HG02981 (cell line): ENCODE data around the gene POLE2.
"Not testable (repeated sequence)": the region's sequence is repeated elsewhere in the genome, so short reads cannot be mapped to it uniquely, and the experiment has no call there.

ENCODE experiments used
- ATAC-seq: cut with Tn5 transposase; IDR thresholded peaks from one replicate; pipeline ENCODE4 v1.9.1; 2021; ENCODE audit warnings: mild to moderate bottlenecking, moderate library complexity; ENCODE audit not compliant: unreplicated experiment

Gene POLE2, protein sequence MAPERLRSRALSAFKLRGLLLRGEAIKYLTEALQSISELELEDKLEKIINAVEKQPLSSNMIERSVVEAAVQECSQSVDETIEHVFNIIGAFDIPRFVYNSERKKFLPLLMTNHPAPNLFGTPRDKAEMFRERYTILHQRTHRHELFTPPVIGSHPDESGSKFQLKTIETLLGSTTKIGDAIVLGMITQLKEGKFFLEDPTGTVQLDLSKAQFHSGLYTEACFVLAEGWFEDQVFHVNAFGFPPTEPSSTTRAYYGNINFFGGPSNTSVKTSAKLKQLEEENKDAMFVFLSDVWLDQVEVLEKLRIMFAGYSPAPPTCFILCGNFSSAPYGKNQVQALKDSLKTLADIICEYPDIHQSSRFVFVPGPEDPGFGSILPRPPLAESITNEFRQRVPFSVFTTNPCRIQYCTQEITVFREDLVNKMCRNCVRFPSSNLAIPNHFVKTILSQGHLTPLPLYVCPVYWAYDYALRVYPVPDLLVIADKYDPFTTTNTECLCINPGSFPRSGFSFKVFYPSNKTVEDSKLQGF

GRCh38 chr14:49687942-49688700, at the start of gene POLE2:
Gene POLE2 (minus strand): TSS chr14:49688214. CDS start chr14:49688203, 11 bp downstream.
- peak; percentile 91 for ATAC-seq

- ATAC-seq = not testable (repeated sequence)
Observed at GRCh38 chr14:49735669-49736068, 47.7 kb upstream of the POLE2 start.

DNA sequence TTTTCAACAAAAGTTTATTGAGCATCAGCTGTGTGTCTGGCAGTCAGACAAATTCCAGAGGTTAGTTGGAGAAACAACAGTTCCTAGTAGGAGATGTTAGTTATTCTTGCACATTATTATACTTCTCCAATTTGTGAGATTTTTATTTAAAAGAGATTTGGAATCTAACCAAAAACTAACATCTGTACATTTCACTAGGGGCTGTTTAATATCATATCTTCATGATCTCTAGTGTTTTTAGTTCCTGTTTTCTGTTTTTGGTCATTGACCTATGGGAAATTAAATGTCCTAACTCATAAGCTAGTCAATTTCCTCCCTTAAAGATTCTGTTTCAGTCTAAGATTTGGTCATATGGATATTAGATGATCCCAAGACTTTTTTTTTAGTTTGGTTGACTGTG, 45.8 kb upstream of the POLE2 start:
- no peak for ATAC-seq

GRCh38 chr14:49732896-49733295, 44.9 kb upstream of the POLE2 start:
- no peak for ATAC-seq

DNA sequence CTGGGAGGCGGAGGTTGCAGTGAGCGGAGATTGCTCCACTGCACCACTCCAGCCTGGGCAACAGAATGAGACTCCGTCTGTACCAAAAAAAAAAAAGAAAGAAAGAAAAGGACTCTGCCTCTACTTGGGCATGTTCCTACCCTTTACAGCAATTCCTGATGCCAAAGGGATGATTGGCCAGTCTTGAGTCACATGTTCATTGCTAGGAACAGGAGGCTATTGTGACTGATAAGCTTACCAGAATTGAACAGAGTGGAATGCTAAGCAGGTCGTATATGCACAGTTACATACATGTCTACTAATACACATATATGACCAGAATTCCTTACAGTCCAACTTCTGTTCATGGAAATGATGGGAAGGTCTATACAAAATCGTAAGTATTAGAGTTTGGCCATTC, 39.2 kb upstream of the POLE2 start:
- no peak for ATAC-seq

- not testable (repeated sequence) for ATAC-seq
Observed at GRCh38 chr14:49721733-49722435, 33.9 kb upstream of the POLE2 start.

DNA sequence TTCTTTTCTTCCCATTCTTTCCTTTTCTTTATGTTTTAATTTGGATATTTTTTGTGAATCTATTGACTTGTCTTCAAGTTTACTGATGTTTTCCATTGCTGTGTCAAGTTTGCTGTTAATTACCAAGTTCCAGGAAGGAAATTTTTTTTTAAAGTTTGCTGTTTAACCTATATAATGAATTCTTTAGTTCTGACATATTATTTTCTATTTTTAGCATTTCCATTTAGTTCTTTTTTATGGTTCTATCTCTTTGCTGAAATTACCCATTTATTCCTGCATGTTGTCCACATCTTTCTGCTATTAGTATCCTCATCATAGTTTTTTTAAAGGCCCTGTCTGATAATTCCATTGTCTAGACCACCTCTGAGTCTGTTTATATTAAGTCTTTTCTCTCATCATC, 32.7 kb upstream of the POLE2 start:
- no peak for ATAC-seq

DNA sequence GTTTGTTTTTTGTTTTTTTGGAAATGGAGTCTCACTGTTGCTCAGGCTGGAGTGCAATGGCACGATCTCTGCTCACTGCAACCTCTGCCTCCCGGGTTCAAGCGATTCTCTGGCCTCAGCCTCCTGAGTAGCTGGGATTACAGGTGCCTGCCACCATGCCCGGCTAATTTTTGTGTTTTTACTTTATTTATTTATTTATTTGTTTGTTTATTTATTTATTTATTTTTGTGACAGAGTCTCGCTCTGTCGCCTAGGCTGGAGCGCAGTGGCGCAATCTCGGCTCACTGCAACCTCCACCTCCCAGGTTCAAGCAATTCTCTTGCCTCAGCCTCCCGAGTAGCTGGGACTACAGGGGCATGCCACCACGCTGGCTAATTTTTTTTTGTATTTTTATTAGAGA, 23.0 kb upstream of the POLE2 start:
- not testable (repeated sequence) for ATAC-seq

DNA sequence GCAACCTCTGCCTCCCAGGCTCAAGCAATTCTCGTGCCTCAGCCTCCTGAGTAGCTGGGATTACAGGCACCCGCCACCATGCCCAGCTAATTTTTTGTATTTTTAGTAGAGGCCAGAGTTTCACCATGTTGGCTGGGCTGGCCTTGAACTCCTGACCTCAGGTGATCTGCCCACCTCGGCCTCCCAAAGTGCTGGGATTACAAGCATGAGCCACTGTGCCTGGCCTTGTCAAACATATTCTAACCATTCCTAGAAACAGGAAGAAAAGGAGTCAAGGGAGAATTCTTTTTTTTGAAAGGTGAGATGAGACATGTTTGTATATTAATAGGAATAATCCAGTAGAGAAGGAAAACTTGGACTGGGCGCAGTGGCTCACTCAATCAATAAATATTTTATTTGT, 16.5 kb upstream of the POLE2 start:
- not testable (repeated sequence) for ATAC-seq

DNA sequence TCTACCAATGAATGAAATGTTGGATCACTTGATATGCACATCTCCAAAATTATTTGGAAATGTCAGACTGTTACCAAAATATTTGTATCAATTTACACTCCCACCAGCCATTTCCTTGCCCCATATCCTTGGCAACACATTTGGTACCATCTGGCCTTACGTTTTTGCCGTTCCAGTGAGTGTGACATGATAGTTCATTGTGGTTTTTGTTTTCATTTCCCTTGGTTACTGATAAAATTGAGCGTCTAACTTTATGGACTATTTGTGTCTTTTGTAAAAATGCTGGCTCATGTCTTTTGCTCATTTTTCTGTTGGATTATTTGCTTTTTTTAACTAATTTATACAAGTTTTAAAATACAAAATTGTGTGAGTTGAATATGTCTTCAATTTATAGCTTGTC, 16.0 kb upstream of the POLE2 start:
- ATAC-seq = no peak

DNA sequence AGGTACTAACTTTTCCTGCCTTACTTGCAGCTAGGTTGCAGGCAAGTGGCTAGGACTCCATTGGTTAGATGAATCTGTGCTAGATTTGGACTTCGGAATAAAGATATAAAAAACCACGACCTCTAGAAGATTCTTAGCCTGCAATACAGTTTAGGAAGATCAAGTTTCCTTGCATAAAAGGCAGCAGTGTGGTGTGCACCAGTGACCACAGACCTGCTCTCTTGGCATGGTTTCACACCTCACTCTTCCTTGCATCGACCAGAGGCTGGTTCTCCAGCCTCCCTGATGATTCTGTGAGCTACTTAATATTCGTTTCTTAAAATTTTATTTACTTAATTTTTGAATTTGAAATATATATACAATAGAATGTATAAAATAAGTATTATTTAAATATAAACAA, 14.7 kb upstream of the POLE2 start:
- no peak for ATAC-seq

- ATAC-seq = not testable (repeated sequence)
Observed at GRCh38 chr14:49693735-49694124, 5.7 kb upstream of the POLE2 start.

DNA sequence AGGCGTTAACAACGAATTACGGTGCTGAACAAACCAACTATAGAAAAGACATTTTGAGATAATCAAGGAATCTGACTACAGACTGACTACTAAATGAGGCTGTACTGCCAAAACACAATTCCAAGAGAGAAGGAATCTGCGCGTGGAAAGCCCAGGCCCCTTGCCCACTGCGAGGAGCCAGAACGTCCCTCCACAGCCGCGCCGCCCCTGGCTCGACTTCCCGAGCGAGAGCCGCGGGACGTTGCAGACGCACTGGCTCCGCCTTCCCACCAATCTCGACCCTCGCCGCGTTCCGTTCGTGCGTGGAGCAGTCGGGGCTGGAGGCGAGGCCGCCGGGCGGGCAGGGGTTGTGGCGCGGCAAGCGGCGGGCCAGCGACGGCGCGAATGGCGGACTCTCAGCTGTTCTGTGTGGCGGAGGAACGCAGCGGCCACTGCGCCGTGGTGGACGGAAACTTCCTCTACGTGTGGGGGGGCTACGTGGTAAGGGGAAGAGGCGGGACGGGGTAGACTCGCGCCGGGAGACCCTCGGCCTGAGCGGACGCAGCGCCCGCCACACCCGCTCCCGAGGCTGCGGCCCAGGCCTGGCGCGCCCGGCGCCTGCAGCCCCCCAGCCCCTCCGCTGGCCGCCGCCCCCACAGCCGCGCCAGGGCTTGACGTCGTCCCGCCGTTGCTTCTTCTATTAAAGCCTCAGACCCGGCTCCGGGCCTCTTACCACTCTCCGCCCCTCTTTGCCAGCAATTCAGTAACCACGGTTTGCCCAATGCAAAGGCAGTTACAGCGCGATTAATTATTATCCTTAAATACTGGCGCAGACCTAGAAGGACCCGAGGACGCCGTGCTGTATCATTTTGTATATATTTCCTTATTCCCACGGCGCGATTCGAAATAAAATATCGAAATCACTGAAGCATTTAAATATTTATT, 5.1 kb upstream of the POLE2 start, which contains the start of gene KLHDC1:
Gene KLHDC1, plus strand, starts transcription at position 310 of the 924 bp plus-strand sequence. Its CDS starts 75 bp downstream, at position 385.
- peak; percentile 59 for ATAC-seq

GRCh38 chr14:49692193-49692757, 4.3 kb upstream of the POLE2 start:
- ATAC-seq = no peak

DNA sequence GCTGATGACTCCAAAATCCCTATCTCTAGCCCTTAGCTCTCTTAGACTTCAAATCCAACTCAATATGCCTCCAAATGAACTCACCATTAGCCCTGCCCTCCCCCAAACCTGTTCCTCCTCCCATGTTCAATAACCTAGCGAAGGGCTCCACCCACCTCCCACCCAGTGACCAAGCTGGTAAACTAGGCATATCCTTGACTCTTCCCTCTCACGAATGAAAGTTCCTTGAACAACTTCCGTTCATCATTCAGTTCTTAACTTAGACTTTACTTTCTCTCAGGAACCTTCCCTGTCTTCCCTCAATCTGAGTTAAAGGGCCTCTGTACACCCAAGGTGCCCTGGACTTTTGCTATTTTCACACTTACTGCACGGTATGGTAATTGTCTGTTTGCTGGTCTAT, 3.0 kb upstream of the POLE2 start:
- ATAC-seq = no peak

DNA sequence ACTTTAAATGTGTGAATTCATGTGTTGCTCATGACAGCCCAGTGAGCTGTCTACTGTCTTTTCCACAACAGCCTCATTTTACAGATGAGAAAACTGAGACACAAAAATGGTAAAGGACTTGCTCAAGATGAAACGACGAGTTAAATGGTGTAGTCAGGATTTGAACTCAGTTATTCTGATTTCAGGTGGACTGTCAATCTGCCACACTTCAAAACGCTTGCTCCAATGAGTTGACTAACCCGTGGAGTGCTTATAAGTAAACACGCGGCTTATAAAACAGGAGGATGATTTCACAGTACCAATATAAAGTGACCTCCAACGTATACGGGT, 652 bp upstream of the POLE2 start:
- ATAC-seq = no peak

- ATAC-seq = no peak
Observed at GRCh38 chr14:49686425-49686824, 1.6 kb downstream of the POLE2 start.

DNA sequence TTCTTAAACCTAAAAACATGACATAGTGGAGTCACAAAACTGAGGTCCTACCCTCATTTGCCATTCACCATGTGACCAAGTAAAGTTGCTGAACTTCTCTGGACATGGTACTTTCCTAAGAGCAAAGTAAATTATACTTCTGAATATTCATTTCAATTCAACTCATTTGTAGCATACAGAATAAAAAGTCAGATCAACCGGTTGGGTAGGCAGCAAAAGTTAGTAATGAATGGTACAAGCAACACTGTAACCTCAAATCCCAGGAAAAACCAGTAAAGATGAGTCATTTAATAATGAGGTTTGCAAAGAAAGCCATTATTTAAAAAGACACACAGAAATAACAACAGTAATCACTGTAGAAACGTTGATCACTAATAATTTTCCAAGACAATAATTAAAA, 8.7 kb downstream of the POLE2 start:
- no peak for ATAC-seq

DNA sequence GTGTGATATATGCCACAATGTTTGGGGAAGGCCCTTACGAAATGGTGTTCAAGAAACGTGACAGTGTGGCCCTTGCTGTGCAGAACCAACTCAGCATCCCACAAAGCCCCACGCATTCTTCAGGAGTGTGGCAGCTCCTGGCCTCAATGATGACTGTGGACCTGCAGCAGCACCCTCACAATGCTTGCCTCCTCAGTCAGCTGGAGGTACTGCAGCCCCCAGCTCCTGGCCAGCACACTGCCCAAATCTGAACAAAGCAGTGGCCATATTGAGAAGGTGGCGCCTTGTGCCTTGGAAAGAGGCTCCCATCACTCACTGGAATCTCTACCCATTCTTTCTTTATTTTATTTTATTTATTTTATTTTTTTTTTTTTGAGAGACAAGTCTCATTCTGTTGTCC, 10.4 kb downstream of the POLE2 start:
- no peak for ATAC-seq

DNA sequence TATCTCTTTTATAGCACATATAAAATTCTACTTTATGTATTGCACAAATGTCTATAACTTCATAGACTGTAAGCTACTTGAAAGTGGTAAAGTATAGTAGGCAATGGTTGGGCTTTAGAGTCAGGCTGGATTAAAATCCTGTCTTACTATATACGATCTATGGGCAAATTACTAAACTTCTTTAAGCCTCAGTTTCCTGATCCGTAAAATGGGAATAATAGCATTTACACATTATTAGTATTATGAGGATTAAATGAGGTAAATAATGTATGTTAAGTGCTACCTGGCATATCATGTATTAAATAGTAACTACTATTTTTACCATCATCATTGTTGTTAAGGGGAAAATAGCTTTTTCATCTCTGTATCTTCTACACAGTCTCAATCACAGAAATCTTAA, 14.4 kb downstream of the POLE2 start:
- no peak for ATAC-seq
